Measurements from ENCODE around the gene CAPZB. TPM values are rescaled to one million over a fixed set of nuclear protein-coding genes. Genes with fewer than 3 reads are reported as not detected.
"Not testable (repeated sequence)": the region's sequence is repeated elsewhere in the genome, so short reads cannot be mapped to it uniquely, and the experiment has no call there.

Gene CAPZB
- total RNA-seq, 1 donor from 2014 or later, result 334 TPM

GRCh38 chr1:19528438-19528837 is 43.1 kb upstream of the CAPZB start:
- POLR2A ChIA-PET, result no interaction called here
- DNase-seq (no peak), ATAC-seq (ENCODE audit: low read depth) (no peak)
- intact Hi-C loops (cut with micrococcal nuclease), result no loop called here
- no peak overlapping the region for H3K4me3 Mint-ChIP-seq
- H3K27ac Mint-ChIP-seq, result no peak overlapping the region
- TF ChIP-seq, protein P1, sequence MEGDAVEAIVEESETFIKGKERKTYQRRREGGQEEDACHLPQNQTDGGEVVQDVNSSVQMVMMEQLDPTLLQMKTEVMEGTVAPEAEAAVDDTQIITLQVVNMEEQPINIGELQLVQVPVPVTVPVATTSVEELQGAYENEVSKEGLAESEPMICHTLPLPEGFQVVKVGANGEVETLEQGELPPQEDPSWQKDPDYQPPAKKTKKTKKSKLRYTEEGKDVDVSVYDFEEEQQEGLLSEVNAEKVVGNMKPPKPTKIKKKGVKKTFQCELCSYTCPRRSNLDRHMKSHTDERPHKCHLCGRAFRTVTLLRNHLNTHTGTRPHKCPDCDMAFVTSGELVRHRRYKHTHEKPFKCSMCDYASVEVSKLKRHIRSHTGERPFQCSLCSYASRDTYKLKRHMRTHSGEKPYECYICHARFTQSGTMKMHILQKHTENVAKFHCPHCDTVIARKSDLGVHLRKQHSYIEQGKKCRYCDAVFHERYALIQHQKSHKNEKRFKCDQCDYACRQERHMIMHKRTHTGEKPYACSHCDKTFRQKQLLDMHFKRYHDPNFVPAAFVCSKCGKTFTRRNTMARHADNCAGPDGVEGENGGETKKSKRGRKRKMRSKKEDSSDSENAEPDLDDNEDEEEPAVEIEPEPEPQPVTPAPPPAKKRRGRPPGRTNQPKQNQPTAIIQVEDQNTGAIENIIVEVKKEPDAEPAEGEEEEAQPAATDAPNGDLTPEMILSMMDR (IDR thresholded peaks at IDR 0.05), result no peak
- no peaks in the 10 kb centered on the region for H3K36me3 Mint-ChIP-seq (ENCODE audit: low read depth)
- CTCF ChIA-PET, result no interaction called here
- no peaks in the 10 kb centered on the region for H3K4me1 Mint-ChIP-seq
- H3K9me3 Mint-ChIP-seq, result peaks cover 10% of the 10 kb centered on the region
- no peaks in the 10 kb centered on the region for H3K27me3 Mint-ChIP-seq

DNA sequence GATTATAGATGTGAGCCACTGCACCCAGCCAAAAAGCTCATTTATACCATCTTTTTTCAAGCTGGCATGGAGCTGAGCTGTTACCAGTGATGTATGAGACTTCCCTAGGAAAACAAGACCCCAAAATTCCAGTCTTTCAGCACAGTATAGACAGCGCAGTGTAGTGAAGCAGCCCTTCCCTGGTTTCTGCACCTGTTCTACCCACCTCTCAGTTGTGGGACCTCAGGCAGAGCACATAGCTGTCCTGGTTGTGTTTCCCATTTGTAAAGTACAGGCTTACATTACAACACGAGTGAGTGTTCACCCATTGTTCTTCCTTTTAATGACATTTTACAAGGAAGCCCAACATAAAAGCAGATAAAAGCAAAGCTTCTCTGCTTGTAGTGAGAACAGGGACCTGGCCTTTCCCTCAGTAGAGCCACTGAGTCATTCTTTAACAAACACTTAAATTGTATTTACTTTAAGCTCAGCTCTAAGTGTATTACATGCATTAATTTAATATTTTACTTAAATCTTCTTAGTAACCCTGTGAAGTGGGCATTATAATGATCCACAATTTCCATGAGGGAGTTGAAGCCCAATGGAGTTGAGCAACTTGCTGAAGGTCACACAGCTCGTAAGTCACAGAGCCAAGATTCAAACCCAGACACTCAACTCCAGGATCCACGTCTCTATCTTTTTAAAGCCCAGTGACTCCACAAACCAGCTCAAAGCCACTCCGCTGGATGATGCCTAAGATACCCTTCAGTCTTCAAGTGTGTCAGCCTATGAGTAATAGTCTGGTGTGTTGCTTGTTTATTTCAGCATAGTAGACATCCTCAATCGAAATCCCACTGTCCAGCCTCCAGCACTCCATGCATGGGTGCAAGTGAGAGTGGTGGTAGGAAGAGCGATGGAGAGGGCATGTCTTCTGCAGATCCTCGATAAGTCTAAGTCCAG is 40.5 kb upstream of the CAPZB start:
- H3K27ac Mint-ChIP-seq, result no peak overlapping the region
- CTCF ChIA-PET, result no interaction called here
- no peaks in the 10 kb centered on the region for H3K9me3 Mint-ChIP-seq
- no peak for ATAC-seq (ENCODE audit: low read depth)
- intact Hi-C loops (cut with micrococcal nuclease), result no loop called here
- TF ChIP-seq, protein P1 (IDR thresholded peaks at IDR 0.05), result no peak
- DNase-seq, result no peak
- no peaks in the 10 kb centered on the region for H3K36me3 Mint-ChIP-seq (ENCODE audit: low read depth)
- POLR2A ChIA-PET, result no interaction called here
- H3K4me3 Mint-ChIP-seq, result no peak overlapping the region
- H3K4me1 Mint-ChIP-seq, result no peaks in the 10 kb centered on the region
- no peaks in the 10 kb centered on the region for H3K27me3 Mint-ChIP-seq

DNA sequence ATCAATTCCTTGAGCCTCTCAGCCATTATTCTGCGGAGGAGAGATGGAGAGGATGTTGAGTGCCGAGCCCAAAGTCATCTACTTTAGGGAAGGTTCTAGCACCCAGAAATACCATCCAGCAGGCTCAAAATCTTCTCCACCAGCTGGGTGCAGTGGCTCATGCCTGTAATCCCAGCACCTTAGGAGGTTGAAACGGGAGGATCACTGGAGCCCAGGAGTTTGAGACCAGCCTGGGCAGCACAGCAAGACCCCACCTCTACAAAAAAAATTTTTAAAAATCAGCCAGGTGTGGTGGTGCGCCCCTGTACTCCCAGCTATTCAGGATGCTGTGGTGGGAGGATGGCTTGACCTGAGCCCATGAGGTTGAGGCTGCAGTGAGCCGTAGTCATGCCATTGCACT is 39.5 kb upstream of the CAPZB start:
- H3K27ac Mint-ChIP-seq, result no peak overlapping the region

DNA sequence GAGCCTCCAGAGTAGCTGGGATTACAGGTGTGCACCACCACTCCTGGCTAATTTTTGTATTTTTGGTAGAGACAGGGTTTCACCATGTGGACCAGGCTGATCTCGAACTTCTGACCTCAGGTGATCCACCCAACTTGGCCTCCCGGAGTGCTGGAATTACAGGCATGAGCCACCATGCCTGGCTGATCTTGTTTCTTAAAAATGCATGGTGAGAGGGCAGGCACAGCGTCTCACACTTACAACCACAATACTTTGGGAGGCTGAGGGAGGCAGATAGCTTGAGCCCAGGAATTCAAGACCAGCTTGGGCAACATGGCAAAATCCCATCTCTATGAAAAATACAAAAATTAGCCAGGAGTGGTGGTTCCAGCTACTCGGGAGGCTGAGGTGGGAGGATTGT is 37.2 kb upstream of the CAPZB start:
- POLR2A ChIA-PET; CTCF ChIA-PET; ATAC-seq (ENCODE audit: low read depth); H3K27me3 Mint-ChIP-seq; H3K36me3 Mint-ChIP-seq (ENCODE audit: low read depth); H3K4me3 Mint-ChIP-seq; H3K4me1 Mint-ChIP-seq; H3K9me3 Mint-ChIP-seq; DNase-seq; H3K27ac Mint-ChIP-seq; intact Hi-C loops (cut with micrococcal nuclease): not testable (repeated sequence)

More for the DNA sequence above, 39.5 kb upstream of the CAPZB start:
- Mint-ChIP-seq H3K27me3 (no peaks in the 10 kb centered on the region), H3K9me3 (no peaks in the 10 kb centered on the region), H3K4me1 (no peaks in the 10 kb centered on the region), H3K4me3 (no peak overlapping the region), H3K36me3 (ENCODE audit: low read depth) (no peaks in the 10 kb centered on the region)
- DNase-seq (no peak), ATAC-seq (ENCODE audit: low read depth) (no peak)
- intact Hi-C loops (cut with micrococcal nuclease), result no loop called here
- ChIA-PET POLR2A (no interaction called here), CTCF (no interaction called here)
- TF ChIP-seq, protein P1 (IDR thresholded peaks at IDR 0.05), result no peak

DNA sequence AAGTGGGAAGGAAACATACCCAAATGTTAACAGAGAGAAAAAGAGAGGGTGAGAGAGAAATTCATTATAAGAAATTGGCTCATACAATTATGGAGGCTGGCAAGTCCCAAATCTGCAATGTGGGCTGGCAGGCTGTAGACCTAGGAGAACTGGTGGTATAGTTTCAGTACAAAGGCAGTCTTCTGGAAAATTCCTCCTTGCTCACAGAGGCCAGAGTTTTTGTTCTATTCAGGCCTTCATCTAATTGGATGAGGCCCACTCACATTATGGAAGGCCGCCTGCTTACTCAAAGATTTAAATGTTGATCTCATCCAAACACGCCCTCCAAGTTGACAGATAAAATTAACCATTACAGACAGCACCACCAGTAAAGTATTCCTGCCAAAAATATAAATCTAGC is 36.1 kb upstream of the CAPZB start:
- DNase-seq (no peak), ATAC-seq (ENCODE audit: low read depth) (no peak)
- ChIA-PET POLR2A (no interaction called here), CTCF (no interaction called here)
- TF ChIP-seq, protein P1 (IDR thresholded peaks at IDR 0.05), result no peak
- Mint-ChIP-seq H3K36me3 (ENCODE audit: low read depth) (no peaks in the 10 kb centered on the region), H3K27me3 (no peaks in the 10 kb centered on the region), H3K9me3 (no peaks in the 10 kb centered on the region), H3K27ac (no peak overlapping the region), H3K4me3 (no peak overlapping the region), H3K4me1 (peaks cover 18% of the 10 kb centered on the region)
- intact Hi-C loops (cut with micrococcal nuclease), result no loop called here
